HG02588 (cell line): ENCODE results near the gene TACC2.

Experiments used
- ATAC-seq: cut with Tn5 transposase; IDR thresholded peaks from one replicate; pipeline ENCODE4 v1.9.1; 2021; ENCODE audit warnings: mild to moderate bottlenecking, moderate library complexity; ENCODE audit not compliant: unreplicated experiment

TACC2 gene

DNA sequence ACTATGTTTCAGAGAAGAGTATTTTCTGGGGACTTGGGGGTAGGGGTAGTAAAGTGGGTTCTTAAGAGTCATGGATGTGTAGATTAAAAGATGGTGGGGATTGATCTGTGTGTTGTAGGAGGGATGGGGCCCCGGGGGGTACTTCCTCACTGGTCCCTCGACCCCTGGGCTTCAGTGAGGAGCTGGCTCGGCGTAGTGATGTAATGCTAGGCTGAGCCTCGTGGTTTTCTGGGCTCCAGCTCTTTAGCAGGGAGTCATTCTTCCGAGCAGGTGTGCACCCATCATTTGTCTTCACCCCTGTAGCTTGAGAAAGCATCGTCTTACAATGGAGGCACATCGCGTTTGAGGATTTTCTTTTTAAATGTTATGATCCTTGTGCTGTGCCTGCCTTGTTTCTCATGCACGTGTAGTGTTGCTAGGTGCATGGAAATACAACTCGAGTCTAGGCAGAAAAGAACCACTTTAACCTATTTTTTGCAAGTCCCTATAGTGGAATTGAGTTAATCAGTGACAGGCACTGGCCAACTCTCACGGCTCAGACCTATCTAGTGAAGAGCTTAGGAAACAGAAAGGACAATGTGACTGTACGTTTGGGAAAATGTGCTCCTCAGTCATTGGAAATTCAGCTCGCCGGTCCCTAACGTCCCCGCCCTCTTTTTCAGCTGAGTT, 176.0 kb downstream of the TACC2 start:
- no peak for ATAC-seq

DNA sequence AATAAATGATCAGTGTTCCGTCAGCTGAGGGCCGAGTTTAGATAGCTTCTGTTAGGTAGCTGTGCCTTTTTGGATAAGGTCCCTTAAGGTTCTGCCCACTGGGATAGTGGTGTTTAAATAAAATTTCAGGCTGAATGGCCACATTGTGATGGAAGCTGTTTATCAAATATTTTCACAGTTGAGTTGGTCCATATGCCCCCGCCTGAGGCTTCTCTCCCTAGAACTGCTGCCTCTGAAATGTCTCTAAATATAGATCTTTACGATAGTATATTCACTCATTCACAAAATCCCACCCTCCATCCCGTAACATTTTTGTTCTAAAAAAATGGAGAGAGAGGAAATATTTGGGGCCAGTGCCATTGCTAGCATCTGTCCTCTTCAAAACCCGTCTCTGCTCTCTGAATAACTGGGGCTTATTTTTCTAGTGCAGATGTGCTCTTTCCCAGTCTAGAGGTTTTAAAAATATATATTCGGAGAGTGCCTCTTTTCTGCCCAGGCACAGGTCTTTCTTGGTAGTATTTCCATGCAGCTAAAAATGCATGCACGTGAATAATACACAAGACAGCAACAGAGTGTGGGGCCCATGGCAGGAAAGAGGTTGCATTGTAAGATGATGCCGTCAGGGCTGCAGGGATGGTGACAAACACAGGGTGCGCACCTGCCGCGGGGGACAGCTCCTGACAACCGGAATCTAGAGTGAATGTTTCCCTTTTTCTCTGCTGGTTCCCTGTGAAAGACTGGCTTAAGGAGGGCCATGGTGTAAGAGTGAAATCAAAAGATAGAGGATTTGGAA, 176.7 kb downstream of the TACC2 start:
- ATAC-seq: no peak

DNA sequence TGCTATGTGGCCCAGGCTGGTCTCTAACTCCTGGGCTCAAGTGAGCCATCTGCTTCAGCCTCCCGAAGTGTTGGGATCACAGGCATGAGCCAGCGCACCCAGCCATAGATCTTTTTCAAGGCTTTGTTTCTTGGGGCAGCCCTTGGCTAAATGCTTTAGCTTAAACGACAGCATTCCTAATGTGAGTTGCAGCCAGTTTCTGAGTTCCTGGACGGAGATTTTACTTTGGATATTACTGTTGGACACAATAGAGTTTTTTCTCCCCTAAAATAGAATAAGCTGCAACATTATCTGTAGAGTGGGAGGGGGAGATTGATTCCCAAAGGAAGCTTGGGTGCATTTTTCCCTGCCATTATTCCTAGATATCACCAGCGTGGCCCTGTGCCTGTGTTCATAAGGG, 179.1 kb downstream of the TACC2 start:
- no peak for ATAC-seq

DNA sequence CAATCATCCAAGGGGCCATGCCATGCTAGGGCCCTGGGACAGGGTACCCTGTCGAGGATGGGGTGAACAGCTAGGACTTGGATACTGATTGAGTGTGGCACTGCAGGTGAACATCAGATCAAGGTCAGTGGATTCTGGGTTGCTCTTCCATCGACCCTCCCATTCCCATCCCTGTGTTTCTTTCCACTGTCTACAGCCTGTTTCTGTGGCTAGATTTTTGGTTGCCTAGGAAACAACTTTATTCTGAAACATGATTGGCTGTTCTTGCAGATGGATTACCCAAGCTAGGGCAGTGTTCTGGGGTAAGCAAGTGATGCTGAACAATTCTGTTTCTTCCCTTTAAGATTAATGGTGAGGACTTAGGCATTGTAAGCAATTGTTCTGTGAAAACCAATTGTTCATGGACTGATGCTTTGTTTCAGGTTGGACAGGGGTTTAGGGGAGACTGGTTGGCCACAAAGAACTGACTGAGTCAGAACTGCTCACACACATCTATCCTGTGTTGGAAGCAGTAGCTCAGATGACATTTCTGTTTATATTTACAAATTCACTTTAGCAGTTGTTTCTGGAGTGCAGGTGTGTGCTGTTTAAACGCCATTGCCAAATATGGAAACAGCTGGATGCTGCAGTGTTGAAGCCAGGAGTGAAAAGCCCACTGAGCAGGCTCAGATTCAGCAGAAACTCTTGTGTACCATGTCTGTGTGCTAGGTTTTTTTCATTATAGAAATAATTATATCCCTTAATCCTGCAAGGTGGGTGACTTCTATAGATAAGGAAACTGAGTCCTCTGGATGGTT, 179.8 kb downstream of the TACC2 start:
- no peak for ATAC-seq

DNA sequence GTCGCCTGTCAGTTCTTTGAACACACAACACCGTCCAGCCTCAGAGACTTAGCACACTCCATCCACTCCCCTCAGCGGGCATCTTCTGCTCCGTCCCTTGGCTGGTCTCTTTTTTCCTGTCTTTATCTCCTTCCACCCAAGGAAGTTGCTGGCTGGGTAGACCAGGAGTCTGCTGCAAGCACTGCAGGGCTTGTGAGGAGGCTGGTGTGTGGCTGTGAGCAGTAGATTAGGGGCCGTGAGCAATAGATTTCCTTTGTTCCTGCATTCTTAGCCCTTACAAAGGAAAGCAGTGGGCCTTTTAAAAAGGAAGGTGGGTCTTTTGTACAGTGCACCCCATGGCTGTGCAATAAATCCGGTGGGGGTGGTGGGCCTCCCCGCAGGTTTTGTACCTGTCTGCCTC, 181.8 kb downstream of the TACC2 start:
- no peak for ATAC-seq

DNA sequence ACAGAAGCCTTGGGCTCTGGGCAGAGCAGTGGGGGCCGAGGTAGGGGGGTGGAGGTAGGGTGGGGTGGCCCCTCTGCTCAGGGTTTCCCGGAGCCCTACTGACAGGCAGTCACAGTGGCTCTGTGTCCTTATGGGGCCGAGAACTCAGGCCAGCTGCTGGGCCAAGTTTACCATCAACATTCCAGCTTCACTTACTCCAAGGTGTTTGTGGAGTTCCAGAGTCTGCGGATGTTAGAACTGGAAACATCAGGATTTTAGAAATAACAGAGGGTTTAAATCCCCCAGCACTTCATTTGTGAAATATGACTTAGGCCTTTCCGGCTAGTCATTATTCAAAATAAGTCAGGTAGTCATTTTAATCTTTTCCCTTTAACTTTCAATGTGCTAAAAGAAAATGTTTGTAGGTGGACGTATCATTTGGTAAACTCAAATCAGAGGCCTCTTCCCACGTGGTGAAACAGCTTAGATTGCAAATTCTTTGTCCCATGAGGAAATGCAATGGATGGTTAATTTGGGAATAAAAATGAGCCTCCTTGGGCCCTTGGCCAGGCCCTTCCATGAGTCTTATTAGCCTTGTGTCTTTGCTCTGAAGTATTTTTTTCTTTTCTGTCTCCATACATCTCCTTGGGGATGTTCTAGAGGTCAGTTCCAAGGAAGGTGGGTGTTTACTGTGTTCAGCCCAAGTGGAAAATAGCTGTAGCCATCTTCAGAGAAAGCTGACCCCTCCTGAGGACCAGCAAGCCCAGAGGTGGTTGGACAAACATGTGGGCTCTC, 182.5 kb downstream of the TACC2 start:
- no peak for ATAC-seq

DNA sequence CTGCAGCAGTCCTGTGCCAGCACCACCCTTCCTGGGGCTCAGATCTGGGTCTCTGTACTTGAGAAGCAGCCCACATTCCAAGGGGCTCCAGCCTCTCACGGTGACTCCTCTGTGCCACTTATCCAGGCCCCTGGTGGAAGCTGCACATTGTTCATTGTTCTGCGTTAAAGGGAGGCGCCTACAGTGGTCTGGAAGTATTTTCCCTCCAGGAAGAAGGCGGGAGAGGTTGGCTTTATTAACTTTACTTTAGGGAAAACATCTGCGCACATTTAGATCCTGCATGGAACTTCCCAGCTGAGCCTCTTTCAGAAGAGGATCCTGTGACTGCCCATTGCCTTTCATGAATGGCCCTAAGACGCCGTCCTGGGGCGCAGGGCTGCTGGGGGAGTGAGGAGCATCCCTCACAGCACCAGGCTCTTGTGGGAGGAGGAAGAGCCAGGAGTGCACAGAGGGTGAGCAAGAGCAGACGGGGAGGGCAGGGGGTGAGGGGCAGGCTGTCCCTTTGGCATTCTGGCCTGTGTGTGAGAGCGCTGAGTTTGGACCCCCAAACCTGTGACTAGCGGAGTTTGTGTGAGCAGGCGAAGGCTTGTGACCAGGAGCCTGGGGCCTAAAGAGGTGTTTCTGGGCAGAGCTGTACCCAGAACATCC, 183.5 kb downstream of the TACC2 start:
- ATAC-seq: no peak

DNA sequence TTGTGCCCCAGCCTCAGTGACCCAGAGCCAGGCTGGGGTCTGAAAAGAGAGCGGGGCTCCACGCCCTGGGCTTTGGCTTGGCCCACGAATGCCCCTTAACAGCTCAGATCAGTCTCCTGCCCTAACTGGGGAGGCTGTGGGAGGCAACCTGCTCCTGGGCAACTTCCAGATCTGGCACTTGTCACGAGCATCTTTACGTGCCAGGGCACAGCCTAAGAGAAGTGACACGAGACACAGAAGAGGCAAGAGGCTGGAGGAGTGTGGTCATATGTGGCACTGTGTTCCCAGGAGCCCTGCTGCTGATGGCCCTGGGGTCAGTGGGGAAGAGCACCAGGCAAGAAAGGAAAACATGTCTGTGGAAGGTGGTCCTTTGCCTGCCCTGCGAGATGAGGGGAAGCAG, 184.4 kb downstream of the TACC2 start:
- ATAC-seq: no peak

DNA sequence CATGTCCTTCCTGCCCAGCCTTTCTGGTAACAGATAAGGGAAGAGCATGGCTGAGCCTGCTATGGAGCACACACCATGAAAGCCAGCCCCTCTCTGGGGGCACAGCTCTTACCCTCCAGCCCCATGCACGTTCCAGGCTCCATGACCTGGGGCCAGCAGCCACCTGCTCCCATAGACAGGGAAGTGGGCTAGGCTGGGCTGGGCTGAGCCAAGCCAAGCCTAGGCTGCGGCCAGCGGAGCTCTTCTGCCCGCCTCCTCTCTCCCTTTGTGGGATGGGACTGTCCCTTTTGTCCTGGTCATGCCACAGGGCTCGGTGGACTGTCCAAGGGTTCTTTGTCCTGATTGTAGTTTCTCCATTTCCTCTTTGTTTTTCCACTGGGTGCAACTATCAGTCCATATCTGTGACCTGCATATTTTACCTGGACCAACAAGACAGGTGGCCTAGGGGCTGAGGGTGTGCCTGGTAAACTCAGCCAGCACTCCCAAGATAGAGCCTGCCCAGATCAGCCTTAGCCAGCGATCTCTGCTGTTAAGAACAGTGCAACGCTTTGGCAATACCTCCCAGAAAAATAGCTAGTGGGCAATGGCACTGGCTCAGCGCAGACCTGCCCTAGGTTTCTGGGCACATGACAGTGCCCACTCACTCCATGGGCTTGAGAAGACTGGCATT, 184.9 kb downstream of the TACC2 start:
- ATAC-seq: no peak

DNA sequence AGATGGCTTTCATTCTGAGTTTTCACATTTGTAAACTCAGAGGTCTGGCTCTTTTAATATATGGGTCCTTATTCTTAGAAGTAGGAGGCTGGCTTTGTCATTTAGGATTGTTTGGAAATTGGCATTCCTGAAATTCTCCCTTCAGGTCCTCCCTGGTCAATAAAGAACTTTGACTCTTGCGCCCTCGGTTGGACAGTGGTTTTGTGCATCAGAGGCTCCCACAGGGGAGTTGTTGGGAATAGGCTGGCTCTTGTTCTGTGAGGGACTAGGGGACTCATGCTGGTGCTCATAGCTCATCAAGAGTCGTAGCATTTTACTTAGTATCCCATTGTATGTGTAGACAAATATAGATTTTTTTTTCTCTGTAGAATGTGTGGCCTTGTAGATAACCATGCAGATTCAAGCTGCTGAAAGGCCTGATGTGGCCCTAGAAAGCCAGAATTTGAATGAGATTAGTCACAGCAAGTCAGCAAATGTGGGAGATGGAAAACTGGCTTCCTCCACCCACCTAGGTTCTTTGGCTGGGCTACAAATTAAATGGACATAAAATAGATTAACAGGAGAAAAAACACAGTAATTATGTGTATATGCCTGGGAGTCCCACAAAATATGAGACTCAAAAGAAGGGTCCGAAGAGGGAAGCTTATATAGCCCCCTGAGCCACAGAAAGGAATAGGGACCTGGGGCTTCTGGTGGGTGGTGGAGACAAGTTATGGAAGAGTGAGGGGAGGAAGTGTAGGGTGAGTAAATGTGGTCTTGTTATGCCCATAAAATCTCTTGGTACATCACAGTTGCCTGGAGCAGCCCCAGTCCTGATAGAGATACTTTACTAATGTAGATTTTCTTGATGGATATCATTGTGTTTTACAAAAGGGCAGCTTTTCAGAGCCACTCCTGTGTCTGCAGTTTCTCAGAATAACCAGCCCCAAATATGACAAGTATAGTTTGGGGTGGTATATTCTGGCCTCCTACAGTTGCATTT, 187.6 kb downstream of the TACC2 start:
- no peak for ATAC-seq

DNA sequence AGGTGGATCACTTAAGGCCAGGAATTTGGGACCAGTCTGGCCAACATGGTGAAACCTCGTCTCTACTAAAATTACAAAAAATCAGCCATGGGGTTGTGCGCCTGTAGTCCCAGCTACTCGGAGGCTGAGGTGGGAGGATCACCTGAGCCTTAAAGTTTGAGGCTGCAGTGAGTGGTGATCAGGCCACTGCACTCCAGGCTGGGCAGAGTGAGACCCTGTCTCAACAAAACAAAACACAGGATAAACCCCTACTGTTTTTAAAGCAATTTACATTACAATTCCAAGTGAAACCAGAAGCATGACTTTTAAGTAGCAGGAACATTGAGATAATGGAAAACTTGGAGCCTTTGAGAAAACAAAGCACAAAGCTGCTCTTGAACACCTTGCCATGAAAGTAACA, 189.7 kb downstream of the TACC2 start:
- no peak for ATAC-seq

DNA sequence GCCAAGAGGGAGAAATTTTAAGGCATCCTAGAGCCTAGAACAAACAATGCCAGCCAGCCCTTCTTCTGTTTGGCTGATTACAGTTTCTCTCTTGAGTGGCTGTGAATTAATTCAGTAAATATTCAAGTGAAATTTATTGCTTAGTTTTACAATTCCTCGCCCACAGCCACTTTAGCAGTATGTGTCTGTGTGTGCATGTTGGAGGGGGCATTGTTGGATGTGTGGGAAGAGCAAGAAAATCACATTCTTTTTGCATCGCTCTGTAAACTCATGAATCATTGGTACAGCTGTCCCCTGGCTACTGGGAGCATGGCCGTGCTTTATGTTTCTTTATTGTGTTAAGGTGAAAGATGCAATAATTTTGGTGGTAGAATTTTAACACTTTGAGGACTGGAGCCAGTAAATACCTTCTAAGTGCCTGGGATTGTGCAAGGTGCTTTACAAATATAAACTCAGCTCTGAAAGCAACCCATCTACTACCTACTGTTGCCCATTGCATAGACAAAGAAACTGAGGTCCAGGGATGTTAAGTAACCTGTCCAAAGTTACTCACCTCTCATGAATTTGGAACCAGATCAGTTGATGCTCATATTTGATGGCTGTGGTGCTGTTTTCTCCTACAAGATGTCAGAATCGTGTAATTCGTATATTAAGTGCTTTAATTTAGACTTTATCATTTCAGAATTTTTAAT, 192.2 kb downstream of the TACC2 start:
- ATAC-seq: no peak

DNA sequence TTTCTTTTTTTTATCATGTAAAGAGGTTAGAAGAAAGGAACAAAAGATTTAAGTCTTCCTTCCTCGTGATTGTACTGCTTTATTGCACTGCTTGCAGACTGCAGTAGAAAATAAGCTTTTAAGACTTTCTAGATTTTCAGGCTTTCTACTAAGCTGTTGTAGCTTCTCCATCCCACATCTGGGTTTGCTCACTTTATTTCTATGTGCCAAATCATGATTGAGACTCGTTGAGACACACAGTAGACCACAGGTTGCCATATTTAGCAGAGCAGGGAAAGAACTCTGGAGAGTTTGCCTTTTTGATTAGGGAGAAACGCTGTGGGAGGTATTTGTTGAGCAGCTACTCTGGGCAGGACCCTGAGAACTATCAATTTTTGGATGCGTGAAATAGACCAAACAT, 192.9 kb downstream of the TACC2 start:
- ATAC-seq: no peak

DNA sequence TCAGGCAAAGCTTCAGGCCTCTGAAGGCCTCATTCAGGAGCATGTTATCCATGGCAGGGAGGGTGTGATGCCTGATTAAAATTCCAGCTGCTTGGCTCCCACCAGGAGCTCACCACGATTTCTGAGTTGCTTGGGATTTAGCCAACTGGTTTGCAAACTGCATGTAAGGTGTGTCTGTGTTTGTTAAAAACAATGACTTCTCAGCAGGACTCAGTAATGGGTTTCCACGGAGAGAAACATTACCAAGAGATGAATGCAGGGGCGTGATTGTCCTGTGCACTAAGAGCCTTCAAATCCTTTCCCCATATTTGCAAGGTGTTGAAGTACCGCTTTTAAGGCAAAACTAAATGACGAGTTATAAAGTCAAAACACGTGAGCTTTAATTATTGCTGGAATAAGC, 193.3 kb downstream of the TACC2 start:
- ATAC-seq: no peak

DNA sequence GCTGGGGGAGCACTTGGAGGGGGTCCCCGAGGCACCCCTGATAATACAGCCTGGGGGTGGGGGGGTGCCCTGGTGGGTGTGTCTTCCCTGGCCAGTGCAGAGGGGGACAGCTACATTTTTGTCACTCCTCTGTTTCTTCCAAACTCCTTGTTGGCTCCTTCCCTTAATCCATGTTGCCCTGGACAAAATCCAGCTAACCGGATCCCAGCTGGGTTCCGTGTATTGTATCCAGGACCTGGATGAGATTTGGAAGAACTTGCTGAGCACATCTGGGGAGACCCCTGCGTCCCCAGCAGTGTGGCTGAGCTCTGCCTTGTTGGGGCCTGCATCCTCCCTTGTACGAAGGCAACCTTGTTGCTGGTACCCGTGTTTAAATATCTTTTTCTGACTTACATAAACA, 195.3 kb downstream of the TACC2 start:
- ATAC-seq: no peak

DNA sequence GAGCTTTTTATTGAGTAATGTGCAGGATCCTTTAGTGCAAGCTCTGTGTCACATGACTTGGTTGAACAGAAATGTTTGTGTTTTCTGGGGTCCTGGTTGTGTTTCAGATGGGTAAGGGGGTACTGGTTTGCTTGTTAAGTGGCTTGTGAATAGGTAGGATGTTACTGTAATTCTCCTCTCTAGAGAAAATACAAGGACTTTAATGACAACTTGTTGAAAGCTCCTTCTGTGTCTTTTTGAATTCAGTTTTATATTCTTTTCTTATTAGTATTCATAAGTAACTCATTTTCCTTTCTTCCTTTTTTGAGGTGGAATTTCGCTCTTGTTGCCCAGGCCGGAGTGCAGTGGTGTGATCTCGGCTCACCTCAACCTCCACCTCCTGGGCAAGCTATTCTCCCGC, 196.7 kb downstream of the TACC2 start:
- no peak for ATAC-seq

DNA sequence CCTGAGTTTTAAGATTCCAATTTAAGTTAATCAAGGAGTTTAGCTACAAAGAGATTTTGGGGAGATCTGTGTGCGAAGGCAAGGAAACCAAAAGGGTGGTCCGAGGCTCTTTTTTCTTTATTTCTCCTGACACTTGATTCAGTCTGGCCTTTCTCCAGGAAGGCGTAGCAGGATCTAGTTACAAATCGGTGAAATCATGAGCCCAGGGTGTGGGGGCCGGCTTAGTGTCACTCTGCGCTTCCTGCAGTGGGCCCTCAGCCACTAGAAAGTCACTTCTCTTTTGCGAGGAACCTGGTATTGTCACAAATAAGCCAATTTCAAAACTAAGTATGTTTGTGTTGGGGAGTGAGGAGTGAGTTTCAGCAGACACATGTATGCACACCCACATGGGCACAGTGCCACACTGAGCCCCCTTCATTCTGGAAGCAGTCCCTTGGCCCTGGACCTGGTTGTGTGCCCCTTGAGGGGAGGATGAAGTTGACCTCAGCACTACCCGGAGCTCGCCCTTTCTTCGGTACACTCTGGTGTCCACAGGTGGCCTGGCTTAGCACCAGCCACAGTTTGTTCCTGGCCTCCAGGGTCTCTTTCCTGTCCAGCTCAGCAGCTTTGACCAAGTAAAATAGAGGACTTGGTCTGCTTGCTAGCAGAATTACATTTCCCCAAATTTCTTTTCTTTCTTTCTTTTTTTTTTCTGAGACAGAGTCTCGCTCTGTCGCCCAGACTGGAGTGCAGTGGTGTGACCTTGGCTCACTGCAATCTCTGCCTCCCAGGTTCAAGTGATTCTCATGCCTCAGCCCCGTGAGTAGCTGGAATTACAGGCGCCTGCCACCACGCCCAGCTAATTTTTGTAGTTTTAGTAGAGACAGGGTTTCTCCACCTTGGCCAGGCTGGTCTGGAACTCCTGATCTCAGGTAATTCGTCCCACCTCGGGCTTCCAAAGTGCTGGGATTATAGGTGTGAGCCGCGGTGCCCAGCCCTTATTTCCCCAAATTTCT, 198.2 kb downstream of the TACC2 start:
- no peak for ATAC-seq
